Suppressor macrophage treated with lipopolysaccharide for 4 hours (primary cell): ENCODE results near the gene KIF1A.

Experiments used
- DNase-seq: peaks from one replicate; pipeline ENCODE4 v3.0.0-alpha.2; 2020

Gene KIF1A

GRCh38 chr2:240732184-240732583 is 87.8 kb downstream of the KIF1A start:
- no peak for DNase-seq

GRCh38 chr2:240731178-240731545 is 88.9 kb downstream of the KIF1A start:
- DNase-seq = no peak

GRCh38 chr2:240730501-240731177 is 89.4 kb downstream of the KIF1A start:
- no peak for DNase-seq

GRCh38 chr2:240728827-240729226 is 91.2 kb downstream of the KIF1A start:
- no peak for DNase-seq

- no peak for DNase-seq
Observed at GRCh38 chr2:240728361-240728760, 91.7 kb downstream of the KIF1A start.

- no peak for DNase-seq
Observed at GRCh38 chr2:240727913-240728312, 92.1 kb downstream of the KIF1A start.

GRCh38 chr2:240727439-240727838 is 92.6 kb downstream of the KIF1A start:
- DNase-seq = no peak

- no peak for DNase-seq
Observed at GRCh38 chr2:240726876-240727275, 93.1 kb downstream of the KIF1A start.

GRCh38 chr2:240725671-240726070 is 94.3 kb downstream of the KIF1A start:
- no peak for DNase-seq

- DNase-seq = no peak
Observed at GRCh38 chr2:240725266-240725665, 94.8 kb downstream of the KIF1A start.

- no peak for DNase-seq
Observed at GRCh38 chr2:240724431-240724830, 95.6 kb downstream of the KIF1A start.

GRCh38 chr2:240723851-240724250 is 96.2 kb downstream of the KIF1A start:
- no peak for DNase-seq

- DNase-seq = no peak
Observed at GRCh38 chr2:240722796-240723735, 97.0 kb downstream of the KIF1A start.

GRCh38 chr2:240722376-240722775 is 97.6 kb downstream of the KIF1A start:
- DNase-seq = no peak

- DNase-seq = no peak
Observed at GRCh38 chr2:240721596-240722180, 98.3 kb downstream of the KIF1A start.

- DNase-seq = no peak
Observed at GRCh38 chr2:240720686-240721595, 99.1 kb downstream of the KIF1A start.

GRCh38 chr2:240719676-240720545 is 100.1 kb downstream of the KIF1A start:
- DNase-seq = no peak

GRCh38 chr2:240718896-240719490 is 101.0 kb downstream of the KIF1A start:
- no peak for DNase-seq

GRCh38 chr2:240717681-240718581 is 102.1 kb downstream of the KIF1A start:
- no peak for DNase-seq

- no peak for DNase-seq
Observed at GRCh38 chr2:240717181-240717641, 102.8 kb downstream of the KIF1A start.
